RWPE1 (cell line): ENCODE measurements around the gene CDS2.

Experiments used
- CTCF ChIA-PET: fragments of 350-600 bp; sonication (Branson Sonifier 250); formaldehyde crosslinking; extraction: SDS; loops from one replicate; lab custom pipeline; 2021; lab: Yijun Ruan, JAX
- POLR2A ChIA-PET: fragments of 400-600 bp; formaldehyde crosslinking; extraction: SDS; loops from one replicate; lab custom pipeline; 2020; ENCODE audit warnings: antibody characterized with exemption; ENCODE audit not compliant: low non-redundant PET; lab: Yijun Ruan, JAX
- DNase-seq: peaks from one replicate; pipeline ENCODE4 v3.0.0; 2012; ENCODE audit warnings: low spot score
- H3K27ac ChIP-seq: fragments of 450-650 bp; 2 replicates; pipeline ENCODE4 v1.5.1; 2017
- CTCF ChIP-seq: fragments of 450-650 bp; conservative IDR thresholded peaks from 2 replicates; pipeline ENCODE4 v1.5.1; 2017; ENCODE audit warnings: low read depth, mild to moderate bottlenecking

CDS2 gene

GRCh38 chr20:5214826-5215225 is 88.0 kb downstream of the CDS2 start:
- POLR2A ChIA-PET: no interaction called here
- CTCF ChIA-PET: interaction anchor here (1.9 kb wide), 1 partner anchor 8 kb away, joined by 10 read pairs; no protein-coding TSS in a partner anchor
- H3K27ac ChIP-seq: no peak overlapping the region
- TF ChIP-seq CTCF: no peak
- DNase-seq: no peak

GRCh38 chr20:5215672-5216304 is 89.0 kb downstream of the CDS2 start:
- ChIA-PET CTCF (interaction anchor here (0.7 to 1.5 kb wide), 2 partner anchors 10 to 369 kb away, joined by 3 read pairs; no protein-coding TSS in a partner anchor), POLR2A (interaction anchor here (0.6 kb wide), 1 partner anchor 627 kb away, joined by 6 read pairs; no protein-coding TSS in a partner anchor)
- no peak for TF ChIP-seq CTCF
- DNase-seq: no peak
- H3K27ac ChIP-seq: no peak overlapping the region

GRCh38 chr20:5216663-5217062 is 89.9 kb downstream of the CDS2 start:
- DNase-seq: no peak
- ChIA-PET CTCF (interaction anchor here (0.7 to 1.5 kb wide), 2 partner anchors 11 to 370 kb away, joined by 3 read pairs; no protein-coding TSS in a partner anchor), POLR2A (no interaction called here)
- H3K27ac ChIP-seq: no peak overlapping the region
- no peak for TF ChIP-seq CTCF

GRCh38 chr20:5217616-5218015 is 90.8 kb downstream of the CDS2 start:
- no peak for TF ChIP-seq CTCF
- DNase-seq: no peak
- H3K27ac ChIP-seq: no peak overlapping the region
- CTCF ChIA-PET: no interaction called here
- POLR2A ChIA-PET: no interaction called here

- no peak for TF ChIP-seq CTCF
- ChIA-PET POLR2A (interaction anchor here (0.7 kb wide), 1 partner anchor 203 kb away, joined by 3 read pairs; no protein-coding TSS in a partner anchor), CTCF (interaction anchor here (0.6 to 0.7 kb wide), 2 partner anchors 12 to 86 kb away, joined by 3 to 5 read pairs; no protein-coding TSS in a partner anchor)
- H3K27ac ChIP-seq: no peak overlapping the region
- no peak for DNase-seq
Measured at GRCh38 chr20:5220321-5221060, 93.7 kb downstream of the CDS2 start.

GRCh38 chr20:5221061-5221430 is 94.2 kb downstream of the CDS2 start:
- CTCF ChIA-PET: interaction anchor here (0.6 to 0.7 kb wide), 2 partner anchors 12 to 86 kb away, joined by 3 to 5 read pairs; no protein-coding TSS in a partner anchor
- no peak overlapping the region for H3K27ac ChIP-seq
- no peak for TF ChIP-seq CTCF
- POLR2A ChIA-PET: interaction anchor here (0.7 kb wide), 1 partner anchor 203 kb away, joined by 3 read pairs; no protein-coding TSS in a partner anchor
- DNase-seq: no peak
